Dedifferentiated amniotic fluid mesenchymal stem cell (primary cell): ENCODE measurements around the gene ADRM1.

ENCODE experiments used
- DNase-seq: peaks from one replicate; pipeline ENCODE4 v3.0.0-alpha.2; 2016; ENCODE audit errors: extremely low spot score

The ADRM1 gene

DNA sequence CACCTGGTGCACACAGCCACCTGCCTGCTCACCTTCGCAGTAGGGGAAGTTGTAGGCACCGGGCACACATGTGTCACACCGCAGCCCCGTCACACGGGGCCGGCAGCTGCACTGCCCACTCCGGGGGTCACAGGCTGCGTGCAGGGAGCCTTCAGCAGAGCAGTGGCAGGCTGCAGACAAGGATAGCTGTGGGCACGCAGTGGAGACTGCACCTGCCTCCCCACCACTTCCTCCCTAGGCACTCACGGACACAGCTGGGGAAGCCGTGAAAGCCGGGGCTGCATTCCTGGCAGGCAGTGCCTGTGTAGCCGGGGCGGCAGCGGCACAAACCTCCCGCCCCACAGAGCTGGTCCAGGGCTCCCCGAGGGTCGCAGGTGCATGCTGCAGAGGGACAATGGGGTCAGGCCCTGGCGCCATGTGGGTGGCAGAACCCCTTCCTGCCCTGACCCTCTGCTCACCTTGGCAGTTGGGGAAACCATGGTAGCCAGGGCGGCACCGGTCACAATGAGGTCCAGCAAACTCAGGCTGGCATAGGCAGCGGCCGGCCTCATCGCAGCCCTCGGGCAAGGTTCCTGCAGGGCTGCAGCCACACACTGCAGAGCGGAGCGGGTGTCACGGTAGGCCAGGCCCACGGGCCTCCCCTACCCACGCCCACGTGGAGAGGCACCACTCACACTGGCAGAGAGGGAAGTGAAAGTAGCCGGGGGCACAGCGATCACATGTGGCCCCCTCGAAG, 34.9 kb downstream of the ADRM1 start:
- no peak for DNase-seq

DNA sequence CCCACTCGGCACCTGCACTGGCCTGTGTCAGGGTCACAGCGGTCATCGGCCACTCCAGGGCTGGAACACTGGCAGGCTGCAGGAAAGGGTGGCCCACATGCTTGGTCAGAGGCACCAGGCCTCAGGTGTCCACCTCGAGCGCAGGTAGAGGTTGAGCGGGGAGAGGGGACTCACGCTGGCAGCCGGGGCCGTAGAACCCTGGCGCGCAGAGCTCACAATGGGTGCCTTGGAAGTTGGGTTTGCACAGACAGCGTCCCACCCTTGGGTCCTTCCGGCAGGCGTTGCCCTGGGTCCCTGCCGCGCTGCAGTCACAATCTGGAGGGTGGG, 35.5 kb downstream of the ADRM1 start:
- DNase-seq = no peak

- no peak for DNase-seq
Measured at GRCh38 chr20:62339647-62340062, 36.9 kb downstream of the ADRM1 start.

DNA sequence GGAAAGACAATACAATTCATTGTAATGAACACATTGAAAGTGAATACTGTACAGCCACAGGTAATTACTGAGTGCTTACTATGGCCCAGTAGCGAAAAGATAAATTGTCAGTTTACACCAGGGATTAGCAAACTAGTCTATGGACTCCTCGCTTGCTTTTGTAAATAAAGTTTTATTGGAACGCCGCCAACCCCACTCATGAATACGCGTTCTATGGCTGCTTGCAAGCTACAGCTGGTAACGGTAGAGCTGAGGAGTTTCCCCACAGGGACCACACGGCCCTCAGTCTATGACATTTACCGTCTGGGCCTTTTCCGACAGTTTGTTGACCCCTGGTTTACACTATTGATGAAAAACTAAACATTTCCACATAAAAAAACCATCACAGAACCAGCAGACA, 40.1 kb downstream of the ADRM1 start:
- DNase-seq = no peak

DNA sequence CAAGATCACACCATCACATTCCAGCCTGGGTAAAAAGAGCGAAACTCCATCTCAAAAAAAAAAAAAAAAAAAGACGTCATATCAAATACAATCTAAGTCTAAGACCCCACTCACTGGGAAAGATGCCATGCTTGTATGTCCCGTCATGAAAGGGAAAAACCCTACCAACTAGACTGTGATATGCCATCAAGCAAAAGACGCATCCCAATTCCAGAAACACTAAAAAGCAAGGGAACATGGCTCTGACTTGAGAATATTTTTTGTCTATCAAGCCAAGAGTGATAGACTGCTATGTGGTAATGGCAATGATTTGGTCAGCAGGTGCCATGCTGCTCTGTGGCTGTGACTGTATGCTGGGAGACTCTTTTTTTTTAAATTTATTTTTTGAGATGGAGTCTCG, 41.3 kb downstream of the ADRM1 start:
- no peak for DNase-seq

DNA sequence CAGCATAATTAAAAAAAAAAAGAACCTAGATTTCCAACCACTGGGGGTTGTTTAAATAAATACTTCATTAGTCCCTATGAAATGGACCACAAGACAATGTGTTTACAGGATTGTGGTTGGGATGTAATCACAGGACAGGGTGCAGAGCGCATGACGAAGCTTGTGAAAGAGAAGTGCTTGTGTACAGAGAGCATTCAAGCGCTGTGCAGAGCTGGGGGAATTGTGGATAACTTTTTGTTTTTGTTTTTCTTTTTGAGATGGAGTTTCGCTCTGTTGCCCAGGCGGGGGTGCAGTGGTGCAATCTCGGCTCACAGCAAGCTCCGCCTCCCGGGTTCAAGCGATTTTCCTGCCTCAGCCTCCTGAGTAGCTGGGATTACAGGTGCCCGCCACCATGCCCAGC, 42.0 kb downstream of the ADRM1 start:
- no peak for DNase-seq

GRCh38 chr20:62345681-62346370, 43.0 kb downstream of the ADRM1 start:
- DNase-seq = no peak

DNA sequence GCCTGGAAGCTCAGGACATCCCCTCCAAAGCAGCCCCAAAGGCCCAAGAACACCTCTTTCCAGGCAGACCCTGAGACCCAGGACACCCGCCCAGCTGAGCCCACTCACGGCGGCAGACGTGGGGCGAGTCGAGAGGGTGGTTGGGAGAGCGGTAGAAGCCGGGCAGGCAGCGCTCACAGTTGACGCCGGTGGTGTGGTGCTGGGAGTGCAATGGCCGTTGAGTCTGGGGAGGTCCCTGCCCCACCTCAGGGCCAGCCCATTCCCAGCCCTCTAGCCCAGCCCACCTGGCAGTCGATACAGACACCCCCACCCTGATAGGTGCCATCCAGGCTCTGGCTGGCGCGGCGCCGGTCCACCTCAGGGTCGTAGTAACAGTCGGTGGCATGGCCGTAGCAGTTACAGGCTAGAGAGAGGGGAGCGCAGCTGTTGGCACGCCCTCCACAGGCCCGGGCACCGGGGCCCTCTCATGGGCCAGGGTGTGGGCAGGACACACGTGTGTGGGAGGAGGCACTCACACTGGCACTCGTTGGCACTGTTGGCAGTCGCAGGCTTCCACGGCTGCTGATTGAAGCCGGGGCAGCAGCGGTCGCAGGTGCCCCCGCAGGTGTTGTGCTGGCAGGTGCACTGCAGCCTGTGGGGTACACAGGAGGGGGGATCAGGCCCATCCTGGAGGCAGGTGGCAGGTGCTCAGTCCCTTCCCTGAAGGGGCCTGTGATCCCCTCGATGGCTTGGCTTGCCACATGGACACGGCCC, 43.8 kb downstream of the ADRM1 start:
- no peak for DNase-seq

DNA sequence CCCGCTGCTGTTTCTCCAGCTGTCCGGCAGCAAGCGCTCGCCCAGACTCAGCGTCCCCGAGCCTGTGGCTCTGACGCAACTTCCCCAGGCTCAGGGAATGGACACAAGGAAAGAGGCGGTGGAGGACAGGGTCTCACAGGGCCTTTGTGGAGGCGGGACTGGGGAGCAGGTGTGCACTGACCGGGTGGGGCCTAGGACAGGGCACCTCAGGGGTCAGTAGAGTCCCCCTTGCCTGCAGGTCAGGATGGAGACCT, 44.3 kb downstream of the ADRM1 start:
- no peak for DNase-seq

GRCh38 chr20:62347445-62347844, 44.6 kb downstream of the ADRM1 start:
- DNase-seq = no peak

GRCh38 chr20:62348604-62349003, 45.8 kb downstream of the ADRM1 start:
- DNase-seq = no peak

DNA sequence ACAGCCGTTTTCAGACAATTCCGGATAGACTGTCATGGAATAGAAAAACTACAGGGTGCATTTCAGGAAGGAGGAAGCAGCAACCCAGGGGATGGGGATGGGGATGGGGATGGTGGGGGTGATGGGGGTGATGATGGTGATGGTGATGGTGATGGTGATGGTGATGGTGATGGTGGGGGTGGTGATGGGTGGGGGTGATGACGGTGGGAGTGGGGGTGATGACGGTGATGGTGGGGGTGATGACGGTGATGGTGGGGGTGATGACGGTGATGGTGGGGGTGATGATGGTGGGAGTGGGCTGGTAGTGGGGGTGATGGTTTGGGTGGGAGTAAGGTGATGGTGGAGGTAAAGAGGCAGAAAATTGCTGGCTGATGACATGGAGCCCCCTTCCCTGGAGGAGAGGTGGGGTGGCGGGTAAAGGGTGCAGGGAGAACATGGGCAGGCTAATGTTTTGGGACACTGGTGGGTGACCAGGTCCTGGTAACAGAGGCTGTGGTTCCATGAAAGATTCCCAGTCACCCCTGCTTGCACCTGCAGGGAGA, 46.8 kb downstream of the ADRM1 start:
- no peak for DNase-seq

DNA sequence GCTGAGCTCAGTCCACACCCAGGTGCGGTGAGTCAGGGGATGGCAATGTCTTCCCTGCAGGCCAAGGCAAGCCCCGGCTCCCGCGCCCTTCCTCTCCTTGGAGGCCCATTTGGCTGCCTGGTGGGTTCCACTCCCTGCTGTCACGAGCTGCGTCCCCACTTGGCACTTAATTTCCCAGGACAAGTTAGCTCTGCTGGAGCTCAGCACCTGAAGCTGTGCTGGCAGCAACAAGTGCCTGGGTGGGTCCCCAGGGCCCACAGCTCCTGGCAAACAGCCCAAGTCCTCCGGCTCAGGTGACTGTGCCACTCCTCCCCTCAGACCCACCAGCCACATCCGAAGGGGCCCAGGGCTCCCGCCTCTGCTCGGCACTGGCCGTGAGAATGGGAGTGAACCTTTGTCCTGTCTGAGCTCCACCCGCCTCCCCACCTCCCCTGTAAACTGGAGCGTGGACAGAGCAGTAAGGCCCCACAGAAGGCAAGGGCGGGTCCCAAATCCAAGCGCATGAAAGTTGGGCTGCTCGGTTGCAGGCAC, 47.4 kb downstream of the ADRM1 start:
- DNase-seq = no peak

DNA sequence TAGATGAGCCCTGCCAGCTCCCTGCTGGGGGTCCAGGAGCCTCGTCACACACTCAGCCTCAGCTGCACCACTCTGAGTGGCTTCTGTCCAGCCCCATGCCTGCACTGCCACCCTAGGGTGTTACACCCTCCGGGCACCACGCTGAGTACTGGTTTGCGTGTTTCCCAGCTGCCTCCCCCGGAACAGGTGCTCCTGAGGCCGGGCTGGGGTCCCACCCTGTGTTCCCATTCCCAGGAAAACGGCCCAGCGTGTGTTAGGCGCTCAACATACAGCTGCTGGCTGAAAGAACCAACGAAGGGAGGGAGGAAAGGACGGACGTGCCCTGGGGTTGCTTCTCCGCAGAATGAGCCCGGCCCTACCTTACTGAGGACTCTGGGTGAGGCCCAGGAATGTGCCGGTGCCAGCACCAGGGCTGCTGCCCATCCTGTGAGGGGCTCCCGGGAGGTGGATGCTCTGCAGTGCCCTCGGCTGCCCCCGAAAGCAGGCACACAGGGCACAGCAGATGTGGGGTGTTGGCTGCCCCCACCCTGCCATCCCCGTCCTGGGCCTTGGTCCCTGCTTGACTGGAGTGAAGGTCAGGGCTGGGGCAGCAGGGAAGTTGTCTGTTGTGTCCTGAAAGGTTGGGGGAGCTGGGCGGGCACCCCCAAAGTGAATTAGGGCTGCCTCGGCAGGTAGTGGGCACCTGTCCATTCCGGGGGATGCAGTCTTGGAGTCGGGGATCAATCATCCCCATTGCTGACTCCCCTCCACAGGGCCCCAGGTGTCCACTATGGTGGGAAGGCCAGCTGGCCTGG, 48.0 kb downstream of the ADRM1 start:
- no peak for DNase-seq

GRCh38 chr20:62351469-62352401, 48.9 kb downstream of the ADRM1 start:
- DNase-seq = no peak

DNA sequence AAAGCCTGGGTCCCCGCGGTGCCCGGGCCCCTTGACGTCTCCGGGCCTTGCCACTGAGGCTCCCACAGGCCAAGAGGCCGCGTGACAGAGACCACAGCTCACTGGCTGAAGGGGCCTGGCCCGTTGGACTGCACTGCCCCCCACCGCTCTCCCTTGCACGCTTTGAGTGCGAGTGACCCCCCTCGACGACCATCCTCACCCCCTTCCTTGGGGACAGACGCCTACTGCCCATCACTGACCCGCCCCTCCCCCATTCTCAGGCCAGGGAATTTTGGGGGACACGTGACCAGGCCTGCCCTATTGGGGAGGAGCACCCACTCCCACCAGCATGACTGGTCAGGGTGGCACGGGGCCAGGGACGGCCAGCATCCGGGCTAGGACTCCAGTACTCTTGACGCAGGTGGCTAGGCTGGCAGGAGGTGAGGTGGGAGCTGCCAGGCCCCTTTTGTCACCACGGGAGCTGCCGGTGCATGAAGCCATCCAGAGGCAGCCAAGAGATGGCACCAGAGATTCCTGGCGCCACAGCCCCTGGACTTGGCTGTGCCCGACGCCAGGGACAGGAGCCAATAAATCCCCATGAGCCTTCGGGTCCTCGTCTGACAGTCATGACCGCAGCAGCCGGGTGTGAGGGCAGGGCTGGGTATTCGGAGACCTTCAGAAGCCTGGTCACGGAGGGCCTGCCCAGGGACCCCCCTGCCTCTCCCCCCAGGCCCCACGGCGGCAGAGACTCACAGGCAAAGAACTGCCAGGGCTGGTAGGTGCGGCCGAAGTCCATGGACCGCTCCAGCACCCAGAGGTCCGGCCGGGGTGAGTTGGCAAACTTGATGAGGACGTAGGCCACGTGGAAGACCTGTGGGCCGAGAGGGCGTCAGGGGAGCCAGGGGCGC, 49.8 kb downstream of the ADRM1 start:
- no peak for DNase-seq

- no peak for DNase-seq
Measured at GRCh38 chr20:62353289-62354030, 50.7 kb downstream of the ADRM1 start.

DNA sequence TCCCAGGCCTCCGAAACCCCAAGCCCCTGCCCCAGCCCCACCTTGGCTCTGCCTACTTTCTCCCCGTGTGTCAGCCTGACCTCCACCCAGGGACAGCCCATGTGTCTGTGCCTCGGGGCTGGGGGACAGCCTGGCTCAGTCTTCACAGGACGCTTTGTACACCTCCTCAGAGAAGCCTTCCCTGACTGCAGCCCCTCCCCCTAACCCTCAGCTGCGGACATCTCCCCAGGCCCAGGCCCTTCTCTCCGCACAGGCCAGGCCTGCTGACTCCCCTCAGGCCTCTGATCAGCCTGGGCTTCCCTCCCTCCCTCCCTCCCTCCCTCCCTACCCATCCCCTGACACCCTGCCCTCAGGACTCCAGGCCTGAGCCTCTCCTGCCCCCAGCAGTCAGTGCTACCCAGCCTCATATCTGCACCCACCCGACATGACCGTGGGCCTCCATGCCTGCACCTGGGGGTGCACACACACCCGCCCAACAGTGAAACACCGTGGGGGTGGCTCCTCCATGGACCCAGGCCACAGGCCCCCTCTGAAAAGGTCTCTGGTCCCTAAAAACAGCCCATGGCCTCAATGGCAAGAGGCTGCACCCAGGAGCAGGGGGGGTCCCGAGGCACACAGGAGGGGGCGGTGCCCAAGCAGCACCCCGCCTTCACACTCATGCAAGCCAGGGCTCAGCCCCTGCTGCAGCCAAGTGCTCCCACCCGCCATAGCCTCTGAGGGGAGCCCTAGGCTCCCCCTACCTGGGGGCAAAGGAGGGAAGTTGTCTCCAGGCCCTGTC, 51.4 kb downstream of the ADRM1 start:
- DNase-seq = no peak
